Gastrocnemius medialis (tissue), 4 donors: ENCODE data around the gene SLC25A26. TPM values are rescaled to one million over a fixed set of nuclear protein-coding genes. Genes with fewer than 3 reads are reported as not detected.

Source experiments
- ATAC-seq, 2 donors: fragments of 150-250 bp; one replicate each; pipeline ENCODE4 v1.9.1; 2016
- DNase-seq, 2 donors: peaks; one replicate each; pipeline ENCODE4 v3.0.0-alpha.2; 2019
- H3K27ac ChIP-seq, 4 donors: fragments of 200-600 bp; sonication (generic); 1 replicate in 1 of 4; 2 replicates in 3 of 4; pipeline ENCODE4 v1.5.1; 2016 to 2018; ENCODE audit warnings: mild to moderate bottlenecking in 2 of 4, moderate library complexity in 1 of 4
- H3K27me3 ChIP-seq, 3 donors: fragments of 200-600 bp; sonication (generic) in 2 of 3; 1 replicate in 1 of 3; 2 replicates in 2 of 3; pipeline versions ENCODE4 v1.5.1 to v1.6.0; 2016 to 2019; ENCODE audit warnings: mild to moderate bottlenecking in 1 of 3, moderate library complexity in 1 of 3
- H3K36me3 ChIP-seq, 2 donors: fragments of 200-600 bp; sonication (generic) in 1 of 2; one replicate each; pipeline ENCODE4 v1.5.1; 2017 to 2018
- H3K4me1 ChIP-seq, 2 donors: fragments of 200-600 bp; sonication (generic) in 1 of 2; one replicate each; pipeline ENCODE4 v1.5.1; 2016 to 2017; ENCODE audit warnings: mild to moderate bottlenecking in 2 of 2
- H3K4me3 ChIP-seq, 4 donors: fragments of 200-600 bp; sonication (generic) in 3 of 4; 1 replicate in 1 of 4; 2 replicates in 3 of 4; pipeline ENCODE4 v1.5.1; 2016 to 2019; ENCODE audit warnings: mild to moderate bottlenecking in 2 of 4
- H3K9me3 ChIP-seq, 3 donors: fragments of 200-600 bp; sonication (generic) in 2 of 3; 1 replicate in 1 of 3; 2 replicates in 2 of 3; pipeline ENCODE4 v1.5.1; 2016 to 2019
- CTCF ChIP-seq, 5 experiments: fragments of 450-650 bp in 3 of 5; fragments of 200-600 bp in 2 of 5; sonication (generic) in 2 of 5; IDR thresholded peaks in 4 of 5; conservative IDR thresholded peaks in 1 of 5; 1 replicate in 4 of 5; 2 replicates in 1 of 5; pipeline ENCODE4 v1.5.1; 2016 to 2019; ENCODE audit warnings: antibody characterized with exemption in 5 of 5, mild to moderate bottlenecking in 3 of 5, moderate library complexity in 3 of 5
- POLR2A ChIP-seq, 2 donors: fragments of 450-650 bp; IDR thresholded peaks; one replicate each; pipeline ENCODE4 v1.6.1; 2017; ENCODE audit warnings: antibody characterized with exemption in 2 of 2, mild to moderate bottlenecking in 2 of 2, moderate library complexity in 2 of 2
- in situ Hi-C, 4 donors: fragments of 200-750 bp; cut with MboI; loops; one replicate each; pipeline versions ENCODE4 v1.15.0 to v1.8.0; 2017; ENCODE audit warnings: low sequenced_read_pairs in 4 of 4
- intact Hi-C: fragments of 100-400 bp; cut with DNase I; formaldehyde crosslinking; loops from one replicate; pipeline ENCODE4 v1.15.1; 2023; ENCODE audit warnings: low total_unique reads
- total RNA-seq, 4 donors: library from RNA; depleted of rRNA; stranded (reverse); fragments of >200 nt; gene quantifications; one replicate each; pipeline versions ENCODE4 v1.1.0 to v1.2.3, GENCODE V29; 2016

Gene SLC25A26
- total RNA-seq, 4 donors from 2014 or later, result 24.1 to 44.3 (median 32.4) TPM

DNA sequence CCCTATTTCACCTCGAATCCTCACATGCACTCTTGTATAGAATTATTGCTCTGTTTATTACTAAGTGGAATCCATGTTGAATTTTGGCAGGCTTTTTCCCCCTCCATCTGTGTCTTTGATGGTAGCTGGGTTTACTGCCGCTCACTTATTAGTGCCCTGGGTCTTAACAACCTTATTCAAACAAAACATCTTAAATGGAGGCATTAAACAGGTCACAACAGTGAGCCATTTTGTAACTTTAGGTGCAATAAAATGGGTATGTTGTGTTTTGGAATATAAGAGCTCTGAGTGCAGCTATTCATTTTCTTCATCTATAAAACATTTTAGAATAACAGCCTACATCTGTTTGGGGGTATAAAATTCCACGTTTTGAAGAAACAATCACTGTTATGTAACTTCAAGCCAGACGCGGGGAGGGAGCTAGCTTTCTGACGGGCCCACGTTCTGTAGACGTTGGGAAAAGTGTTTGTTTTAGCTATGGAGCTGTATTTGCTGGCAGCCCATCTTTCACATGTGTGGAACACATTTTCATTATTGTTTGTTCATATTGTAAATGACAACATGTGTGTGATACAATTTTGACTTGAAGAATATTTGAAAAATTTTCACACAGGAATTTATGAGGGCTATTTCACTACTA is 122.0 kb downstream of the SLC25A26 start:
- TF ChIP-seq CTCF (IDR thresholded peaks at IDR 0.05 in 4 of 5, conservative IDR thresholded peaks at IDR 0.05 in 1 of 5) (no peak), POLR2A (IDR thresholded peaks at IDR 0.05) (no peak)
- no peak for ATAC-seq
- in situ Hi-C loops, result no loop called here

GRCh38 chr3:66344391-66344811 is 123.6 kb downstream of the SLC25A26 start:
- in situ Hi-C loops, result no loop called here
- H3K27me3 ChIP-seq, result no peaks in the 10 kb centered on the region
- ATAC-seq, result no peak
- no peaks in the 10 kb centered on the region for H3K9me3 ChIP-seq
- intact Hi-C loops, result no loop called here
- H3K36me3 ChIP-seq, result no peaks in the 10 kb centered on the region
- no peak overlapping the region for H3K4me3 ChIP-seq
- no peak for TF ChIP-seq POLR2A (IDR thresholded peaks at IDR 0.05)
- DNase-seq, result no peak
- no peak overlapping the region for H3K27ac ChIP-seq
- peaks cover 0 to 5% of the 10 kb centered on the region in 2 donors for H3K4me1 ChIP-seq

More for the DNA sequence above, 122.0 kb downstream of the SLC25A26 start:
- Histone ChIP-seq H3K27ac (no peak overlapping the region), H3K36me3 (no peaks in the 10 kb centered on the region), H3K27me3 (no peaks in the 10 kb centered on the region), H3K4me3 (no peak overlapping the region), H3K9me3 (no peaks in the 10 kb centered on the region), H3K4me1 (no peaks in the 10 kb centered on the region)
- intact Hi-C loops, result no loop called here
- DNase-seq, result no peak

DNA sequence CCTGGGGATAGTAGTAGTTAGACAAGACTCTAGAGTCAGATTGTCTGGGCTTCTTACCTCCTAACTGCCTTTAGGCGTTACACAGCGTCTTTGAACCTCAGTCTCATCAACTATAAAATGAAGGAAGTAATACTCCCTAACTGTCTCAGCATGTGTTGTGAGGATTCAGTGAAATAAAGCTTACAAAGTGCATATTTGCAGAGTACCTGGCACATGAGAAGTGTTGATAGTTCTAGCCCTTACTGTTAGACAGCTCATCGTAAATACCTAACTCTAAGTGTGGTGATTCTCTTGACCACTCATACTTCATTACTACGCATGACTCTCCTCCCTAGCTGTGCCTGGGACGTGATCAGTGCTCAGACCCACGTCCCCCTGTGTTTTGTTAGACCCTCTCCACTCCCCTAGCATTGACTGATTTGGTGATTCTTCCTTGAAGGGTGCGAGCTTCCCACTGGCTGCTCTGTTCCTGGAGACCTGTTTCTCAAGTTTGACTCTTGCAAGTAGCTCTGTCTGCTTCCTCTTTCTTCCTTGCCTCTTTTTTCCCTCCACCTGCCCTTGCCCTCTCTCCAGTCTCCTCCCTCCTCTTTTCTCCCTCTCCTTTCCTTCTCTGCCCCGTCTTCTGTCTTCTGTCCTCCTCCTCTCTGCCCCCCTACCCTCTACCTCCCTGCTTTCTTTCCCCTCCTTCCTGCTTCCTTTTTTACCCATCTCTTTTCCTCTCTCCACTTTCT is 124.2 kb downstream of the SLC25A26 start:
- intact Hi-C loops (no loop called here), in situ Hi-C loops (no loop called here)
- Histone ChIP-seq H3K36me3 (no peaks in the 10 kb centered on the region), H3K4me3 (no peak overlapping the region), H3K4me1 (peaks cover 0 to 5% of the 10 kb centered on the region in 2 donors), H3K27me3 (no peaks in the 10 kb centered on the region), H3K27ac (no peak overlapping the region), H3K9me3 (no peaks in the 10 kb centered on the region)
- ATAC-seq (no peak), DNase-seq (no peak)
- TF ChIP-seq POLR2A (IDR thresholded peaks at IDR 0.05) (no peak), CTCF (IDR thresholded peaks at IDR 0.05 in 4 of 5, conservative IDR thresholded peaks at IDR 0.05 in 1 of 5) (no peak)

DNA sequence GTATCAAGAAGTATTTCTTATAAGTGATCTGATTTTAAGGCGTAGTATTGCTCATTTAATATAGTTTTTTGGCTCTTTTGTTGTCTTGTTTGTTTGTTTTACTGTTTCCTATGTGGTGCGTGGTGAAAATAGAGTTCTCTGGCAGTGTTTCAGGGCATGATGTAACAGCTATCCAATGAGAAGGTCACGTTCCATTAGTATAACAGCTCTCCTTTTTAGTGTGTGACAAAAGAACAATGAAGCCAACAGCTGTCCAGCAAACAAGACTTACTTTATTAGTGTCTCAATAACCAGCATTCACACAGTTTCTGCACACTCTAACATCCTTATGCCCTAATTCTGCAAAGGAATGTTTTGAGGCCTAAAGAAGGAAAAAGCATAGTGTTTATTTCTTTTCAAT is 127.9 kb downstream of the SLC25A26 start:
- Histone ChIP-seq H3K27ac (no peak overlapping the region), H3K36me3 (no peaks in the 10 kb centered on the region), H3K4me3 (no peak overlapping the region), H3K27me3 (no peaks in the 10 kb centered on the region), H3K9me3 (no peaks in the 10 kb centered on the region), H3K4me1 (peaks cover 0 to 5% of the 10 kb centered on the region in 2 donors)
- DNase-seq, result no peak
- ATAC-seq, result peak; percentile 96 to 97
- no peak for TF ChIP-seq CTCF (IDR thresholded peaks at IDR 0.05 in 4 of 5, conservative IDR thresholded peaks at IDR 0.05 in 1 of 5)
- TF ChIP-seq POLR2A (IDR thresholded peaks at IDR 0.05), result no peak
- intact Hi-C loops, result no loop called here
- in situ Hi-C loops, result no loop called here

DNA sequence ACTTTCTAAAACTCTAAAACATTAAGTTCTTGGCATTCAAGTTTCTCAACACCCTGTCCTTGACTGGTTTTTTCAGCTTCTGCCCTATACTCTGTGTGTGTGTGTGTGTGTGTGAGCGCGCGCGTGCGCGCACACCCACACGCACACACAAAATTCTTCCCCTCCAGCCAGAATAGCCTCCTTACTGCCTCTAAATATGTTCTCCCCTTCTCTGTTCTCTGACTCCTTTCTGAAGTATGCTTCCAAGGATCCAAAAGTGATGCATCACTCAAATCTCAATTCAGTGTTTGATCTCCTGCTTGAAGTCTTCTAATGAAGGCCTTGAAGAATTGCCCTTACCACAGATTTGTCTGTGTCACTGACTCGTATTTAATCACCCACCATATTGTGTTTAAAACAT is 129.8 kb downstream of the SLC25A26 start:
- in situ Hi-C loops, result no loop called here
- intact Hi-C loops, result no loop called here
- Histone ChIP-seq H3K27me3 (no peaks in the 10 kb centered on the region), H3K4me3 (no peak overlapping the region), H3K27ac (no peak overlapping the region), H3K4me1 (peaks cover 0 to 5% of the 10 kb centered on the region in 2 donors), H3K36me3 (no peaks in the 10 kb centered on the region), H3K9me3 (no peaks in the 10 kb centered on the region)
- ATAC-seq (no peak), DNase-seq (no peak)
- TF ChIP-seq POLR2A (IDR thresholded peaks at IDR 0.05) (no peak), CTCF (IDR thresholded peaks at IDR 0.05 in 4 of 5, conservative IDR thresholded peaks at IDR 0.05 in 1 of 5) (no peak)
